ENCODE data around the gene CDH24.

CDH24 gene

DNA sequence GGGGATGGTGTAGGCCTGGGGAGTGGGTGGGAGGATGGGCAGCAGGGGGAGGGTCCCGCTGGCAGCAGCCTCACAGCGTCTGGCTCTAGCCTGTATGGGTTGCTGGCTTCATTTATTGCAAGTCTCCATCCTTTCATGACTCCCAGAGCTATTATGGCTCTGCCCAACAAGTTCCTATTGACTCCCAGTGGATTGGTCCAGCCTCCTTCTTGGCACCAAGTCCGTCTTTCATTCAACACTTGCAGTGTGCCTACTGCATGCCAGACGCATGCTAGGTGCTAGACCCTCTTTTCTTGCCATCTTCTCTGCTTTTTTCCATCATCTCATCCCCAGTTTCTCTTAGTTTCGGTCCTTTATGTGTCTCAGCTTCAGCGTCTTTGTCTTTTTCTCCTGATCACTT is 14.2 kb downstream of the CDH24 start:
- DNase-seq = no peak

DNA sequence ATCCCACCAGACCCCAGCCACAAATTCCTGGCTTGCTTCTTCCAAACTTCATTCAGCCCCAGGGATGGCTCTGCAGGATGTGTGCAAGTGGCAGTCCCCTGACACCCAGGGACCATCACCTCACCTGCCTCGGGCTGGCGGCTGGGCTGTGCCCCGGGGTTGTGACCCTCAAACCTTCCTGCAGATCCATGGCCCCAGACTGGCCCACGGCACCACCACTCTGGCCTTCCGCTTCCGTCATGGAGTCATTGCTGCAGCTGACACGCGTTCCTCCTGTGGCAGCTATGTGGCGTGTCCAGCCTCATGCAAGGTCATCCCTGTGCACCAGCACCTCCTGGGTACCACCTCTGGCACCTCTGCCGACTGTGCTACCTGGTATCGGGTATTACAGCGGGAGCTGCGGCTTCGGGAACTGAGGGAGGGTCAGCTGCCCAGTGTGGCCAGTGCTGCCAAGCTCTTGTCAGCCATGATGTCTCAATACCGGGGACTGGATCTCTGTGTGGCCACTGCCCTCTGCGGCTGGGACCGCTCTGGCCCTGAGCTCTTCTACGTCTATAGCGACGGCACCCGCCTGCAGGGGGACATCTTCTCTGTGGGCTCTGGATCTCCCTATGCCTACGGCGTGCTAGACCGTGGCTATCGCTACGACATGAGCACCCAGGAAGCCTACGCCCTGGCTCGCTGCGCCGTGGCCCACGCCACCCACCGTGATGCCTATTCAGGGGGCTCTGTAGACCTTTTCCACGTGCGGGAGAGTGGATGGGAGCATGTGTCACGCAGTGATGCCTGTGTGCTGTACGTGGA is 15.0 kb downstream of the CDH24 start, which contains the start of gene PSMB11:
Gene PSMB11, plus strand, starts transcription at position 51 of the 804 bp plus-strand sequence. Its CDS starts 14 bp downstream, at position 65.
- DNase-seq = no peak

- no peak for DNase-seq
Observed at GRCh38 chr14:23041729-23042128, 15.6 kb downstream of the CDH24 start.

- no peak for DNase-seq
Observed at GRCh38 chr14:23040100-23040499, 17.2 kb downstream of the CDH24 start.

GRCh38 chr14:23035303-23036144 is 21.8 kb downstream of the CDH24 start:
- DNase-seq = no peak

DNA sequence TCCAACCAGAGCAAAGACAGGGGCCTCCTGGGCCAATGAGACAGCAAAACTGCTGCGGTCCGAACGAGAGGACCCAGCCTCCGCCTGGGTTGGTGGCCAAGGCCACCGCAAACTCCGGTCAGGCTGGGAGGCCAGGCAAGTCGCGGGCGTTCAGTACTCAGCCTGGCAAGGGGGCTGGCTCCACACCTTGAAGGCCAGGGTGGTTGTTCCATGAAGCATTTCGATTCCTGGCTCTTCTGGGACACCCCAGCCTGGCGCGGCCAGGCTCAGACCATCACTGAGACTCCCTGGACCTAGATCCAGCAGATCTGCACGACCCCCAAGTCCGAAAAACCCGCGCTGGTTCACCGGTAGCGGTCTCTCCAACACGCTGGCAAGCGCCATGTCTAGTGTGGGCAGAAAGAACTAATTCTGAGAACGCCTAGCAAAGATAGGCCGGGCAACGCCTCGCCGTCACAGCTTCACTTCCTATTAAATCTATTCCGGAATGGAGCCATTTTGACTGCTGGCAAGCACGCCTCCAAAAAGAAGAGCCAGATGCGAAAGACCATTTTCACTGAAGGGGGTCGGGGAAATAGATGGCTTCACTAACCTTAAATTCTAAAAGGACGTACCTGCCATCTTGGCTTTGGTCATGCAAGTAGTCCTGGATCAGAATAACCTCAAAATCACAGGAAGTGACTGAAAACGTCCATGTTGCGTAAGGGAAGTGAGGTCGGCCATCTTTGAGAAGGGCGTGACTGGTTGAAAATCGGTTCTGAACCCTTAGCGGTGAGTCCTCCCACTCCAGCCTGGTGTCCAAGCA is 22.6 kb downstream of the CDH24 start, which contains the start of gene PSMB5:
Gene PSMB5, minus strand, starts transcription at position 403 of the 805 bp plus-strand sequence. Its CDS starts 19 bp downstream, at position 384.
- no peak for DNase-seq

- DNase-seq = no peak
Observed at GRCh38 chr14:23033801-23034497, 23.4 kb downstream of the CDH24 start.

GRCh38 chr14:23033251-23033727 is 24.0 kb downstream of the CDH24 start:
- DNase-seq = no peak

GRCh38 chr14:23030936-23031335 is 26.4 kb downstream of the CDH24 start:
- no peak for DNase-seq

DNA sequence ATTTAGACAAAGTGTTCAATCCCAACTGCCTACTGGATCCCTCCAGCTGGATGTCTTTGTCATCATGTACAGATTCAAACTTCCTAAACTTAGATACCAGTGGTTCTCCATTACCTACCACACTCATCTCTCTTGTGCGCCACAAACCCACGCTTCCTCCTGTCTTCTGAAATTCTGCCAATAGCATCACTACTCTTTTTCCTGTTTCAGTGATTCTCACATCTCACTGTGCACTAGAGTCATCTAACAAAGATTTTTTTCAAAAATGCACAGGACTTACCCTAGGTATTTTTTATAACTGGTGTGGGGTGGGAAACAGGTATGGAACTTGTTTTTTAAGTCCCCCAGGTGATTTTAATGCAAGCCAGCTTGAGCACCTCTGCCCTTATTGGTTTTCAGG is 28.5 kb downstream of the CDH24 start:
- no peak for DNase-seq

- peak in 2 of 3 experiments; percentile 30 to 72 for DNase-seq
Observed at GRCh38 chr14:23025151-23025814, 32.0 kb downstream of the CDH24 start.

DNA sequence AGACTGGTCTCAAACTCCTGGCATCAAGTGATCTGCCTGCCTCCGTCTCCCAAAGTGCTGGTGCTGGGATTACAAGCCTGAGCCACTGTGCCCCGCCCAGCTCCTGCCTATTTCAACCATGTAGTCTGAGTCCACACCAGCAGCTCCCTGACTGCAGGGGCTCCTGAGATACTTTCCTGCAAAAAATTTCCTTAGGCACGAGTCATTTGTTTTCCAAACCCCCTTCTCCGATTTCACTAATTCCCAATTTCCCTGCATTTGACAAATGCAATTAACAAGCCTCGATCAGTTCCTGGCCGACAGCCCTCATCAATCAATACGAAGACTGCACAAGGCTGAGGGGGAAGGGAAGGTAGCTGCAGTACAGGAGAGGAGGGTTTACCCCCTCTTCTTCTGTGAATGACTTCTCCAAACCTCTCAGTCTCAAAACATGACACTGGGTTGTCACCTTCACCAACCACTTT is 32.7 kb downstream of the CDH24 start:
- DNase-seq = peak in 1 of 3 experiments; percentile 38

- DNase-seq = no peak
Observed at GRCh38 chr14:23023795-23024152, 33.5 kb downstream of the CDH24 start.

DNA sequence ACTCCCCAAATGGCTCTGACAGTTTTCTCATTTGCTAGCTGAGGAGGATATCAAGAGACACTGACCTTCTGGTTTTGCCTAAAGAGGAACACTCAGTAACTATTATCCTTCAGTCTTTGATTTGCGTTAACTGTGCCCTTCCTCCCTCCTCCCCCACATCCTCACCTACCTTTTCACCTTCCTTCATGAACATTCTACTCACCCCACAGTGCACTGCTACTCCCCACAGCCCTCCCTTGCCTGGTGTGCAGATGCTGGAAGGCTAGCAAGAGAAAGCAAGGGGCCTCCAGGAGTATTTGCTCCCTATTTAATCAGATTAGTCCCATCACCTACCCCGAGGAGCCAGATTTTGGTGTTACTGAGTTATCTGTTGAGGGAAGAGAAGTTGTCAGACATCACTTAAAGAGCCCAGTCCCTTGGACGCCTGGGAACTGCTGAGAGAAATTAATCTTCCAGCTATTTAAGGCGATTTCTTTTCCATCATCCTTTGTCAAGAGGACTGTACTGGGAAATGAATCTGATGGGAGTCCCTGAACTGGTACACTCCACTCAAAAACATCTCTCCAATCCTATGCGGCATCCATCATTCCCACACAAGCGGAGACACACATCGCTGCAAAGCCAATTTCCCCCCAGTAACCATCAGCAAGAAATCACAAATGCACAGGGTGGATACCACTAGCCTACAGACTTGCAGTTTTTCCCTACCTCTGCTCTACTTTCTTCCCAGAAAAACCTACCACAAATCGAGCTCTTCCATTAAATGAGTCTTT is 34.1 kb downstream of the CDH24 start:
- no peak for DNase-seq

DNA sequence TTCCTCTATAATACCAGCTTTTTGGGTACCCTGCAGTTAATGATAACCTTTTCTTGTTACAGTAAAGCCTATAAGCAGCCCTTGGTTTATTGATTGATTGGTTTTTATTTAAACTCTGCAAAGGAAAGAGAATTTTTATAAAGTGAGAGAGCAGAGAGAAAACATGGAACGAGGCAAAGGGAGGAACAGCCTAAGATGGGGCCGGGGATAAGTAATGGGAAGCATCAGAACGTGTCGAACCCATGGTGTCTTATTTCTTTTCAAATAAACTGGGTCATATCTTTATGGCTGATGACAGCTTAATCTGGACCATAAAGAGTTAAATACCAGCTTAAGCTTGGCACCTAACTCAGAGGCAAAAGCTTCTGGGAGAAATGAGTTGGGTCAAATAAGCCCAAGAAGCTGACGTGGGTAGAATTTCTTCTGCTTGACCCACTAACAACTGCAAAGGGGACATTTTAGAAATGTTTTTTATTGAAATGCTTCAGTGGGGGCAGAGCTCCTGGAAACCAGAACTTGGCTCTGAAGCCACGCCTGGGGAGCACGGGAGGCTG is 35.4 kb downstream of the CDH24 start:
- DNase-seq = no peak

GRCh38 chr14:23021434-23021833 is 35.9 kb downstream of the CDH24 start:
- DNase-seq = no peak

DNA sequence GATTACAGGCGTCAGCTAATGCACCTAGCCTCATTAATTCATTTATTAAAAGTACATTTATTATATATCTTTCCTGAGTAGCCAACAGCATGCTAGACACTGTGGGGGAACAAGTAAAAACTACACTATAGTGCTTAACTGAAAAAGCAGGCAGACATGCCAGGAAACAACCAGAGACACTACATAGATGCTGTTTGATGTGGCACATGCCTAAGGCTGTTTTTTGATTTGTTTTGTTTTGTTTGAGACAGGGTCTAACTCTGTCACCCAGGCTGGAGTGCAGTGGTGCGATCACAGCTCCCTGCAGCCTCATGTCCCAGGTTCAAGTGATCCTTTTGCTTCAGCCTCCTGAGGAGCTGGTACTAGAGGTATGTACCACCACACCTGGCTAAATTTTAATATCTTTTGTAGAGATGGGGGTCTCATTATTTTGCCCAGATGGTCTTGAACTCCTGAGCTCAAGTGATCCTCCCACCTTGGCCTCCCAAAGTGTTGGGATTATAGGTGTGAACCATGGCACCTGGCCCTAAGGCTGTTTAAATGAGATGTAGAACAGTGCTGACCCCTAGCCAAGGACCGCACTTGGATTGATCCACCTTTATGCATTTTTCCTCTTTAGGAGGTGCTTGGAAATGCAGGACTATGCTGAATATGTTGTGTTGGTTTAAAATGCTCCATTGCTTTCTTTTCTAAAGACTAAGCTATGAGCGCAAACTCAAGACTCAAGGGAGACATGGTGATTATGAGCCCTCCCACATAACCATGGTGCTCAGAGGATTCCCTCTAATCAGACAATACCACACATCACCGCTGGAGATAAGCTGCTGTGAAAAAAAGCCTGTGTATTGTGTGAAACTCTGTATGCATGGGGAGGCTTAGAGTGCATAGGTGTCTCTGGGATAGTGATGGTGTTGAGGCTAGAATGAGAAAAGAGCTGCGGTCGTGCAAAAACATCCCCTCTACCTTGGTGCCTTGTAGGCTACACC is 36.9 kb downstream of the CDH24 start:
- DNase-seq = no peak

DNA sequence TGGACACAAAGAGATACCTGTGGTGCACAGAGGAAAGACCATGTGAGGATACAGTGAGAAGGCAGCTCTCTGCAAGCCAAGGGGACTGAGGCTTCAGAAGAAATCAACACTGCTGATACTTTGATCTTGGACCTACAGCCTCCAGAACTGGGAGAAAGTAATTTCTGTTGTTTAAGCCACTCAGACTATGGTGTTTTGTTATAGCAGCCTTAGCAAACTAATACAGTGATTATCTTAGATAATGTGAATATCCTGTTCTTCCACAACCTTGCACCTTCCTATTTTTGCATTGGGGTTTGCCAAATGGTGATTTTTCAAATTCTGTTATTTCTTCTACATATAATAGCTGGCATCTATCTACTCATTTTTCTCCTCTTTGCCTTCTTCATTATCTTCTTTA is 39.2 kb downstream of the CDH24 start:
- DNase-seq = no peak

DNA sequence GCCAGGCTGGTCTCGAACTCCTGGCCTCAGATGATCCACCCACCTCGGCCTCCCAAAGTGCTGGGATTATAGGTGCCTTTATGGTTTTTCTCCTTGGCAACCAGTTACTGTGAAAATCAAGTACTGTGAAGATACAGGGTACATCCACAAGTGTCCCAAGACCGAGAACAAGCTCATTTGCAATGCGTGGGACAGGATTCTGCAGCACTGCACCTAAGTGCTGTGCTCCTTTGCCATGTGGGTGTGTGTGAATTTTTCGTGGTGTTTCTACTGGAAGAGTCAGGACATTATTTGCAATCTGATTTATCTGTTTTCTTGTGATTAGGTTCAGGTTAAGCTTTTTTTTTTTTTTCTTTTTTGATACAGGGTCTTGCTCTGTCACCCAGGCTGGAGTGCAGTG is 40.2 kb downstream of the CDH24 start:
- DNase-seq = no peak
